T1000 (cell line): ENCODE data around the gene CNTROB.
"Not testable (repeated sequence)": the region's sequence is repeated elsewhere in the genome, so short reads cannot be mapped to it uniquely, and the experiment has no call there.

Experiments used
- DNase-seq: peaks from one replicate; lab custom pipeline; 2025; ENCODE audit warnings: mixed read lengths; lab: John Stamatoyannopoulos, UW

The CNTROB gene

DNA sequence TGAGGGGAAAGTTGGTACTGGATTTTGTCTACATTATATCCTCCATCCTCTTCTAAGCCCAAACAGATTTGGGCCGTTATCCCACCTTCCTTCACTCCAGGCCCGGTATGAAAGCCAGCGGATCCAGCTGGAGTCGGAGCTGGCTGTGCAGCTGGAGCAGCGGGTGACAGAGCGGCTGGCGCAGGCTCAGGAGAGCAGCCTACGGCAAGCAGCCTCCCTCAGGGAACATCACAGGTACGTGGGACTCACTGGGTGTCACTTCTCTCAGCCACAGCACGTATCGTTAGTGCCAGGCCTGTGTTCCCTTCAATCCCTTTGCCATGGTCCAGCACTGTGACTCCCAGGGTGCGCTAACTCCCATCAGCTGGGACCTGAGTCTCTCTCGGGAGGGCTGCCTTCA is 11.3 kb downstream of the CNTROB start:
- DNase-seq: no peak

- DNase-seq: no peak
Observed at GRCh38 chr17:7944326-7944725, 12.3 kb downstream of the CNTROB start.

- no peak for DNase-seq
Observed at GRCh38 chr17:7945651-7946050, 13.6 kb downstream of the CNTROB start.

DNA sequence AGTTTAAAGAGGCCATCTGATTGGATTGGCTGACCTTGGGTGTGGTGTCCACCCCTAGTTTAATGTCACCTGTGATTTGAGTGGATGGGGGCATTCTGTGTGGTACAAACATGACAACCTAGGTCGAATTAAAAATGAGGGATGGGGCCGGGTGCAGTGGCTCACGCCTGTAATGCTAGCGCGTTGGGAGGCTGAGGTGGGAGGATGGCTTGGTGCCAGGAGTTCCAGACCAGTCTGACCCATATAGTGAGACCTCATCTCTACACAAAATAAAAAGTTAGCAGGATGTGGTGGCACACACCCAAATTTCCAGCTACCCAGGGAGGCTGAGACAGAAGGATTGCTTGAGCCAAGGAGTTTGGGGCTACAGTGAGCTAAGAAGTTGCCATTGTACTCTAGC is 14.4 kb downstream of the CNTROB start:
- DNase-seq: no peak

DNA sequence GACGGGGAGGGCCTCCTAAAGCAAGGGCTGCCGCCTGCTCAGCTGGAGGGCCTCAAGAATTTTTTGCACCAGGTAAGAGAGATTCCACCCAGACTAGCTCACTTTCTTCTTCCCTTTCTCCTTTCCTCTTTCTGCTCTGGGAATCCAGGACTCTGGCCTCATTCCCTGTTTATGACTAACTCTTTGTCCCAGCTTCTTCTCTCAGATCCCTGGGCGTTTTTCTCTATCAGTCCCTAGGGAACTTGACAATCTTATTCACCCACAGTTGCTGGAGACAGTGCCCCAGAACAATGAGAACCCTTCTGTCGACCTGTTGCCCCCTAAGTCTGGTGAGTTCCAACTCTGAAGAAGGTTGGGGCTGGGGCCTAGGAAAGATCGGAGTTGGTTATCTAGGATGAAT is 15.6 kb downstream of the CNTROB start:
- DNase-seq: no peak

- no peak for DNase-seq
Observed at GRCh38 chr17:7950578-7950977, 18.6 kb downstream of the CNTROB start.

DNA sequence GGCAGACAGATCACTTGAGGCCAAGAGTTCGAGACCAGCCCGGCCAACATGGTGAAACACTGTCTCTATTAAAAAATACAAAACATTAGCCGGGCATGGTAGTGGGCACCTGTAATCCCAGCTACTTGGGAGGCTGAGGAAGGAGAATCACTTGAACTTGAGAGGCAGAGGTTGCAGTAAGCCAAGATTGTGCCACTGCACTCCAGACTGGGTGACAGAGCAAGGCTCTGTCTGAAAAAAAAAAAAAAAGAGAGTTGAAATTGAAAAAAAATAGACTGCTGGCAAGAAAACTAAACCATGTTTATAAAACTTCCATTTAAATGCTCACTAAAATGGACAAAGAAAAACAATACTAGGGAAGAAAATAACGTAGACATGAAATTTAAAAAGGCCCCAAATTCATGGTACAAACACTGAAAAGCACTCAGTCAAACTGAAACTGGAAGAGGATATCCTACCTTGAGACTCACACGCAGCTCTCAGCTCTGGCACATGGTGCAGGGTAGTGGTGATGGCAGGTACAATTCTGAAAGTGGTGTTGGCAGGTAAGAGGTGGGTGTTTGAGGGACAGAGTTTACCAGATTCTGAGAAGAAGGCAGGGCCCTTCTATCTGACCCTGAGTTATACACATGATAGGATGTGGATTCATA is 19.3 kb downstream of the CNTROB start:
- DNase-seq: no peak

- not testable (repeated sequence) for DNase-seq
Observed at GRCh38 chr17:7953266-7953665, 21.3 kb downstream of the CNTROB start.

GRCh38 chr17:7955414-7956227 is 23.6 kb downstream of the CNTROB start:
- DNase-seq: no peak

DNA sequence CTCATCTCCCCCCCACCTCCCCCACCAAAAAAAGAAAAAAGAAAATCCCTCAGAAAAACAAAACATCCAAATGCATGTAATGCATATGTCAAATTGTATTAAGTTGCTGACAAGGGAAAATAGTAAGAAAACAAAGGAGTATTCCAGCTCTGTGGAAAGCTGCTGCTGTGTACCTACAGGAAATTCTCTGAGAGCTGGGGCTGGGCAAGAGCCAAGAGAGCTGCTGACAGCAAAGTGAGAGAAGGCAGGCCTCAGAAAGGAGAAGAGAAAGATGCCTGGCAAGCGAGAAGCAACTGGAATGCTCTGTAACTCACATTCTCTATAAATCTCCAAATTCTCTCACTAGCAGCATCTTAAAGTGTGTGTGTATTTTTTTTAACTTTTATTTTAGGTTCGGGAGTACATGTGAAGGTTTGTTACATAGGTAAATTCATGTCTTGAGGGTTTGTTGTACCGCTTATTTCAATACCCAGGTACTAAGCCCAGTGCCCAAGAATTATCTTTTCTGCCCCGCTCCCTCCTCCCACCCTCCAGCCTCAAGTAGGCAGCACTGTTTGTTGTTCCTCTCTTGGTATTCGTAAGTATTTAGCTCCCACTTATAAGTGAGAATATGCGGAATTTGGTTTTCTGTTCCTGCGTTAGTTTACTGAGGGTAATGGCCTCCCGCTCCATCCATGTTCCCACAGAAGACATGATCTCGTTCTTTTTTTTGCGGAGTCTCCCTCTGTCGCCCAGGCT is 24.4 kb downstream of the CNTROB start:
- no peak for DNase-seq

DNA sequence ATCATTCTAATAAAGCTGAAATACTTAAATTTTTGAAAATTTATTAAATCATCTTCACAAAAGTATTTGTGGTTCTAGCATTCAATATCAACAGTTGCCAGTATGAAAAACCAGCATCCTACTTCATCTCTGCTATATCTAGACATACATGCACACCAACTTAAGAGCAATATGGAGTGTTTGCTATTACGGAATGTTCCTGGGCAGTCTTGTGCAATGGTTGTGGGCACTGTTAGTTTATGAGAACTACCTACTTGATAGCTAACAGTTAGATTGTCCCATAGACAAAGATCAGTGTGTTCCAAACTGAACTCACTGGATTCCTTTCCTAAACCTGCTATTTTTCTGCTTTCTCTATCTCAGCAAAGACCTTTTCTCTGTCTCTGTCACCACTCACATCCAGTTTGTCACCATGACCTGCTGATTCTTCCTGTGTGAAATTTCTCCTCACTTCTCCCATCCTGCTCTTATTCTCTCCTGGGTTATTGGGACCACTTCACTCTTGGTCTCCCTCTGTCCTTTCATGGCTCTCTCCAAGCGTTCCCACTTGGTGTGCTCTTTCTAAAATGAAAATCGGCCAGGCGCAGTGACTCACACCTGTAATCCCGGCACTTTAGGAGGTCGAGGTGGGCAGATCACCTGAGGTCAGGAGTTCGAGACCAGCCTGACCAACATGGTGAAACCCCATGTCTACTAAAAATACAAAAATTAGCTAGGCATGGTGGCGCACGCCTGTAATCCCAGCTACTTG is 27.7 kb downstream of the CNTROB start:
- no peak for DNase-seq

- DNase-seq: no peak
Observed at GRCh38 chr17:7961421-7961820, 29.4 kb downstream of the CNTROB start.

- DNase-seq: no peak
Observed at GRCh38 chr17:7967751-7968150, 35.7 kb downstream of the CNTROB start.

GRCh38 chr17:7969433-7969832 is 37.4 kb downstream of the CNTROB start:
- no peak for DNase-seq

GRCh38 chr17:7971651-7972050 is 39.6 kb downstream of the CNTROB start:
- no peak for DNase-seq

DNA sequence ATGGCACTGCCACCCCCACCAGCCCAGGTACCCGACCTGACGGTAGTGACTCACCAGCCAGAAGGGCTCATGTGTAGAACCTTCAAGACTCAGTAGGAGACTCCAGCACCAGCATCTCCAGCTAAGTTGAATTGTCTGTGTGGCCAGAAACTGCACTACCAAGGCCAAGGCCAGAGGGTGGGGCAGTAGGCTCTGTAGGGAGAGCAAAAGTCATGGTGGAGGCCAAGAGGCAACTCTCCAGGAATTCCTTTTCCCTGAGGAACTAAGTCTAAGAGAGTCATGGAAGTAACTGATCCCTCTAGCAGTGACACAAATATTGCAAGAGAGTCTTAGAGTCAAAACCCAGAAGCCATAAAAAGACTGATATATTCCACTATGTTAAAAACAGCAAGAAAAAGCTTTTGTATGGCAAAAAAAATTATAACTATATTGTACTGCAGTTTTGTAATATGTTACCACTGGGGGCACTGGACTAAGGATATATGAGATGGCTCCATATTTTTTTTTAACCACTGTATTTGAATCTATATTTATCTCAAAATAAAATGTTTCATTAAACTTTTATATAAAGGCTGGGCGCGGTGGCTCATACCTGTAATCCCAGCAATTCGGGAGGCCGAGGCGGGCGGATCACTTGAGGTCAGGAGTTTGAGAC is 40.3 kb downstream of the CNTROB start:
- no peak for DNase-seq

DNA sequence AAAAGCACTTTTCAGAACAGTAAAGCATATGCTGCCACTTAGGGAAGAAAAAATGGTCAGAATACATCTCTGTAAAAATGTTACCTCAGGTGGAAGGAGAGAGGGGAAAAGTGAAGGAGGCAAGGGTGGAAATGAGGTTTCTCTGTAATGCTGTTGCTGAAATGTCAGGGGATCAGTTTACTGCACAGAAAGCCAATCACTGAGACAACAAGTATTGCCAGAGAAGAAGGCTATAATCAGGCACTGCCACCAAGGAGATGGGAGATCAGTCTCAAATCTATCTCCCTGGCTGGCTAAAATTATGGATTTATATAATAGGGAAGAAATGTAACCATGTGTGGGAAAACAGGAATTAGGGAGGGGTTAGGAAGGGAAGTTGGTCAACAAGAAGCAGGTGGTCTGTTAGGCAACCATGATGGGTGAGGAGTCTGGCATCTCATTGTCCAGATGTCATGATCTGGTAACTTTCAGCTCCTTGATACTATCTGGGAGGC is 42.7 kb downstream of the CNTROB start:
- no peak for DNase-seq

GRCh38 chr17:7977039-7977438 is 45.0 kb downstream of the CNTROB start:
- DNase-seq: no peak

- DNase-seq: no peak
Observed at GRCh38 chr17:7977805-7978204, 45.8 kb downstream of the CNTROB start.

GRCh38 chr17:7982173-7982572 is 50.2 kb downstream of the CNTROB start:
- DNase-seq: peak; percentile 26

GRCh38 chr17:7982666-7983065 is 50.7 kb downstream of the CNTROB start:
- no peak for DNase-seq
